HCT116 (cell line): ENCODE data around the gene PFDN4. TPM values are rescaled to one million over a fixed set of nuclear protein-coding genes. Genes with fewer than 3 reads are reported as not detected.

ENCODE experiments used
- ATAC-seq: fragments of 200-7000 bp; cut with Tn5 transposase; 2 replicates; pipeline ENCODE4 v1.9.1; 2020; ENCODE audit warnings: mild to moderate bottlenecking, moderate library complexity
- BruUV-seq: library from RNA; stranded (reverse); fragments of 400-500 nt; replicated peaks from 2 replicates; lab custom pipeline; 2021; lab: Mats Ljungman, UMichigan
- CTCF ChIA-PET: fragments of 300-600 bp; sonication (Branson Sonifier 250); formaldehyde crosslinking; loops from one replicate; lab custom pipeline; 2021; ENCODE audit warnings: antibody characterized with exemption; lab: Charles Lee
- POLR2A ChIA-PET: fragments of 300-600, 350-600 bp; sonication (Branson Sonifier 250); formaldehyde crosslinking; loops from one replicate; lab custom pipeline; 2021; ENCODE audit warnings: antibody characterized with exemption; lab: Charles Lee
- RAD21 ChIA-PET, 2 experiments: fragments of 300-600 bp; sonication (Branson Sonifier 250); formaldehyde crosslinking; loops; one replicate each; lab custom pipeline; 2023; ENCODE audit warnings: low total read pairs in 2 of 2; ENCODE audit not compliant: uncharacterized antibody in 2 of 2, unreplicated experiment in 2 of 2, low non-redundant PET in 1 of 2; lab: Charles Lee
- DNase-seq: peaks from one replicate; pipeline ENCODE4 v3.0.0-alpha.2; 2010; ENCODE audit warnings: low read depth, low spot score
- H2AFZ ChIP-seq: fragments of 200-600 bp; shearing (Covaris generic), sonication (generic); 2 replicates; pipeline ENCODE4 v1.6.1; 2017; ENCODE audit warnings: low read depth, mixed run types, mixed read lengths, antibody characterized with exemption, low read length; ENCODE audit not compliant: poor library complexity, severe bottlenecking
- H3K27ac ChIP-seq: 2 replicates; pipeline ENCODE4 v1.5.1; 2012; ENCODE audit warnings: low read depth, low read length
- H3K27me3 ChIP-seq: fragments of 200-600 bp; sonication (generic); 2 replicates; pipeline ENCODE4 v1.6.1; 2016; ENCODE audit warnings: mixed run types, low read length, mixed read lengths; ENCODE audit not compliant: insufficient read depth
- H3K36me3 ChIP-seq, 2 experiments: fragments of 200-500 bp in 1 of 2; fragments of 200-600 bp in 1 of 2; sonication (Bioruptor generic) in 1 of 2; sonication (generic) in 1 of 2; 2 replicates each; pipeline versions ENCODE4 v1.5.1 to v1.6.1; 2014 to 2016; ENCODE audit warnings: low read length in 2 of 2, inconsistent platforms in 1 of 2, mixed read lengths in 1 of 2, mixed run types in 1 of 2; ENCODE audit not compliant: insufficient read depth in 2 of 2, control insufficient read depth in 1 of 2
- H3K4me1 ChIP-seq, 2 experiments: fragments of 200-600 bp in 1 of 2; sonication (generic) in 1 of 2; 2 replicates each; pipeline versions ENCODE4 v1.5.1 to v1.6.1; 2012 to 2017; ENCODE audit warnings: low read length in 2 of 2, inconsistent platforms in 1 of 2, mild to moderate bottlenecking in 1 of 2, mixed read lengths in 1 of 2, mixed run types in 1 of 2, moderate library complexity in 1 of 2; ENCODE audit not compliant: insufficient read depth in 2 of 2, control insufficient read depth in 1 of 2
- H3K4me2 ChIP-seq: fragments of 200-600 bp; sonication (generic); 2 replicates; pipeline ENCODE4 v1.6.1; 2017; ENCODE audit warnings: mixed run types, low read length, mixed read lengths
- H3K4me3 ChIP-seq, 2 experiments: fragments of 200-600 bp in 1 of 2; sonication (generic) in 1 of 2; replicated peaks in 1 of 2; 2 replicates each; pipeline ENCODE4 v1.5.1; 2011 to 2016; ENCODE audit warnings: low read length in 2 of 2, control low read depth in 1 of 2, low read depth in 1 of 2, mild to moderate bottlenecking in 1 of 2, mixed read lengths in 1 of 2, mixed run types in 1 of 2
- H3K79me2 ChIP-seq: fragments of 200-600 bp; sonication (generic); 2 replicates; pipeline ENCODE4 v1.6.1; 2017; ENCODE audit warnings: mild to moderate bottlenecking, mixed run types, low read length, moderate library complexity, mixed read lengths; ENCODE audit not compliant: insufficient read depth
- H3K9ac ChIP-seq: fragments of 200-600 bp; sonication (generic); 2 replicates; pipeline ENCODE4 v1.6.1; 2016; ENCODE audit warnings: low read length, mixed read lengths
- H3K9me2 ChIP-seq: fragments of 200-600 bp; sonication (generic), shearing (Covaris generic); 2 replicates; pipeline ENCODE4 v1.6.1; 2017; ENCODE audit warnings: mixed run types, mild to moderate bottlenecking, moderate library complexity; ENCODE audit not compliant: insufficient read depth
- H3K9me3 ChIP-seq, 2 experiments: fragments of 200-500 bp in 1 of 2; fragments of 200-600 bp in 1 of 2; sonication (Bioruptor generic) in 1 of 2; sonication (generic) in 1 of 2; 2 replicates each; pipeline ENCODE4 v1.6.1; 2014 to 2017; ENCODE audit warnings: low read length in 2 of 2, mixed read lengths in 2 of 2, inconsistent platforms in 1 of 2, low read depth in 1 of 2, mild to moderate bottlenecking in 1 of 2, mixed run types in 1 of 2, moderate library complexity in 1 of 2; ENCODE audit not compliant: control insufficient read depth in 1 of 2, insufficient read depth in 1 of 2
- H4K20me1 ChIP-seq: fragments of 200-600 bp; sonication (generic), shearing (Covaris generic); 2 replicates; pipeline ENCODE4 v1.6.1; 2017; ENCODE audit warnings: mixed run types, mild to moderate bottlenecking, moderate library complexity; ENCODE audit not compliant: insufficient read depth
- ATF3 ChIP-seq: IDR thresholded peaks from 2 replicates; pipeline ENCODE4 v1.6.1; 2012
- CBX3 ChIP-seq: IDR thresholded peaks from 2 replicates; pipeline ENCODE4 v1.6.1; 2012; ENCODE audit warnings: low read depth
- CEBPB ChIP-seq: IDR thresholded peaks from 2 replicates; pipeline ENCODE4 v1.6.1; 2012; ENCODE audit warnings: low read depth
- CTCF ChIP-seq, 3 experiments: fragments of 200-600 bp in 1 of 3; sonication (generic) in 1 of 3; IDR thresholded peaks in 2 of 3; conservative IDR thresholded peaks in 1 of 3; 2 replicates each; pipeline ENCODE4 v1.5.1; 2012 to 2017; ENCODE audit warnings: low read depth in 2 of 3, low read length in 2 of 3, antibody characterized with exemption in 1 of 3, borderline replicate concordance in 1 of 3, control low read depth in 1 of 3, mild to moderate bottlenecking in 1 of 3, mixed read lengths in 1 of 3, mixed run types in 1 of 3, moderate library complexity in 1 of 3; ENCODE audit not compliant: insufficient read depth in 1 of 3
- EGR1 ChIP-seq: IDR thresholded peaks from 2 replicates; pipeline ENCODE4 v1.6.1; 2012; ENCODE audit warnings: low read depth
- ELF1 ChIP-seq: IDR thresholded peaks from 2 replicates; pipeline ENCODE4 v1.6.1; 2012; ENCODE audit warnings: low read depth, borderline replicate concordance
- EZH2 ChIP-seq: fragments of 200-600 bp; sonication (generic); IDR thresholded peaks from 2 replicates; pipeline ENCODE4 v1.6.1; 2017; ENCODE audit warnings: antibody characterized with exemption, mixed run types
- EZH2phosphoT487 ChIP-seq: fragments of 200-600 bp; IDR thresholded peaks from 2 replicates; pipeline ENCODE4 v1.6.1; 2018; ENCODE audit warnings: antibody characterized with exemption, borderline replicate concordance
- JUND ChIP-seq: IDR thresholded peaks from 2 replicates; pipeline ENCODE4 v1.6.1; 2012
- POLR2A ChIP-seq: IDR thresholded peaks from 2 replicates; pipeline ENCODE4 v1.7.0; 2011; ENCODE audit warnings: borderline replicate concordance; ENCODE audit not compliant: insufficient read depth, insufficient read length; ENCODE audit errors: extremely low read depth
- POLR2AphosphoS5 ChIP-seq: IDR thresholded peaks from 2 replicates; pipeline ENCODE4 v1.6.1; 2011; ENCODE audit warnings: mild to moderate bottlenecking, low read depth, low read length, moderate library complexity
- REST ChIP-seq: IDR thresholded peaks from 2 replicates; pipeline ENCODE4 v1.6.1; 2012; ENCODE audit warnings: low read depth
- SP1 ChIP-seq: IDR thresholded peaks from 2 replicates; pipeline ENCODE4 v1.6.1; 2012; ENCODE audit warnings: low read depth
- SRF ChIP-seq: IDR thresholded peaks from 2 replicates; pipeline ENCODE4 v1.6.1; 2012; ENCODE audit warnings: low read depth
- TCF7L2 ChIP-seq: IDR thresholded peaks from 2 replicates; pipeline ENCODE4 v1.7.0; 2011; ENCODE audit warnings: borderline replicate concordance, inconsistent platforms; ENCODE audit not compliant: insufficient read depth, insufficient read length; ENCODE audit errors: extremely low read depth
- YY1 ChIP-seq: IDR thresholded peaks from 2 replicates; pipeline ENCODE4 v1.6.1; 2011; ENCODE audit warnings: low read length, low read depth, moderate library complexity, mild to moderate bottlenecking; ENCODE audit not compliant: insufficient replicate concordance; ENCODE audit errors: extremely low read depth
- ZFX ChIP-seq: fragments of 450-650 bp; IDR thresholded peaks from 2 replicates; pipeline ENCODE4 v1.6.1; 2017
- ZNF274 ChIP-seq: fragments of 200-500 bp; sonication (Bioruptor generic); IDR thresholded peaks from 2 replicates; pipeline ENCODE4 v1.6.1; 2014; ENCODE audit warnings: mild to moderate bottlenecking, low read depth, low read length, inconsistent platforms
- intact Hi-C: fragments of 100-400 bp; cut with micrococcal nuclease; formaldehyde crosslinking; loops from 2 replicates; pipeline ENCODE4 v1.10.0; 2022
- total RNA-seq: library from RNA; stranded (reverse); gene quantifications from one replicate; pipeline ENCODE4 v1.2.1, GENCODE V29; 2021; ENCODE audit not compliant: unreplicated experiment
- TF ChIP-seq, protein P1 (sequence below): IDR thresholded peaks from 2 replicates; pipeline ENCODE4 v1.6.1; 2011; ENCODE audit warnings: mild to moderate bottlenecking, low read length, moderate library complexity; ENCODE audit not compliant: insufficient replicate concordance; ENCODE audit errors: extremely low read depth

Gene PFDN4
- total RNA-seq, 1 experiment from 2014 or later, result 71.5 TPM

- Histone ChIP-seq H3K79me2 (peaks cover 22% of the 10 kb centered on the region; the same call in 1 of the 2 replicates), H2AFZ (no peak overlapping the region), H3K4me1 (peaks cover 27 to 32% of the 10 kb centered on the region in 2 experiments), H4K20me1 (no peaks in the 10 kb centered on the region), H3K27me3 (no peaks in the 10 kb centered on the region), H3K9me2 (no peaks in the 10 kb centered on the region), H3K4me3 (no peak overlapping the region), H3K9ac (no peak overlapping the region), H3K9me3 (no peaks in the 10 kb centered on the region), H3K36me3 (peaks cover 29 to 72% of the 10 kb centered on the region in 2 experiments), H3K27ac (no peak overlapping the region), H3K4me2 (no peak overlapping the region)
- RAD21 ChIA-PET, result no interaction called here
- TF ChIP-seq CBX3, result no peak
- TF ChIP-seq YY1, result no peak
- TF ChIP-seq ELF1, result no peak
- no peak for TF ChIP-seq POLR2AphosphoS5
- TF ChIP-seq EZH2phosphoT487, result no peak
- TF ChIP-seq, protein P1, sequence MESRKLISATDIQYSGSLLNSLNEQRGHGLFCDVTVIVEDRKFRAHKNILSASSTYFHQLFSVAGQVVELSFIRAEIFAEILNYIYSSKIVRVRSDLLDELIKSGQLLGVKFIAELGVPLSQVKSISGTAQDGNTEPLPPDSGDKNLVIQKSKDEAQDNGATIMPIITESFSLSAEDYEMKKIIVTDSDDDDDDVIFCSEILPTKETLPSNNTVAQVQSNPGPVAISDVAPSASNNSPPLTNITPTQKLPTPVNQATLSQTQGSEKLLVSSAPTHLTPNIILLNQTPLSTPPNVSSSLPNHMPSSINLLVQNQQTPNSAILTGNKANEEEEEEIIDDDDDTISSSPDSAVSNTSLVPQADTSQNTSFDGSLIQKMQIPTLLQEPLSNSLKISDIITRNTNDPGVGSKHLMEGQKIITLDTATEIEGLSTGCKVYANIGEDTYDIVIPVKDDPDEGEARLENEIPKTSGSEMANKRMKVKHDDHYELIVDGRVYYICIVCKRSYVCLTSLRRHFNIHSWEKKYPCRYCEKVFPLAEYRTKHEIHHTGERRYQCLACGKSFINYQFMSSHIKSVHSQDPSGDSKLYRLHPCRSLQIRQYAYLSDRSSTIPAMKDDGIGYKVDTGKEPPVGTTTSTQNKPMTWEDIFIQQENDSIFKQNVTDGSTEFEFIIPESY, result no peak
- no peak for TF ChIP-seq CTCF (IDR thresholded peaks at IDR 0.05 in 2 of 3, conservative IDR thresholded peaks at IDR 0.05 in 1 of 3; ENCODE audit: borderline replicate concordance in 1 of 3, insufficient read depth in 1 of 3, low read depth in 2 of 3, low read length in 2 of 3)
- TF ChIP-seq ZFX, result no peak
- no peak for TF ChIP-seq EZH2
- no peak for TF ChIP-seq ATF3
- no peak for TF ChIP-seq TCF7L2
- no peak for TF ChIP-seq JUND
- no peak for TF ChIP-seq ZNF274
- TF ChIP-seq POLR2A, result no peak
- TF ChIP-seq REST, result no peak
- no peak for TF ChIP-seq SRF
- no peak for TF ChIP-seq CEBPB
- no peak for TF ChIP-seq SP1
- TF ChIP-seq EGR1, result no peak
- POLR2A ChIA-PET, result no interaction called here
- no peak for DNase-seq
- intact Hi-C loops, result no loop called here
- BruUV-seq, result no TSS peak
- no peak for ATAC-seq
- CTCF ChIA-PET, result interaction anchor here (0.6 kb wide), 1 partner anchor 9 kb away, joined by 3 read pairs; no protein-coding TSS in a partner anchor
Observed at GRCh38 chr20:54163402-54163801, 44.5 kb upstream of the PFDN4 start.
